Stimulated activated CD4-positive, alpha-beta T cell treated with anti-CD3 and anti-CD28 coated beads, Interleukin-15, amount 100 ng/mL, for 24 hours (primary cell): Measurements from ENCODE around the gene IQSEC1.

ENCODE experiments used
- DNase-seq: peaks from one replicate; pipeline ENCODE4 v3.0.0-alpha.2; 2020

The IQSEC1 gene

DNA sequence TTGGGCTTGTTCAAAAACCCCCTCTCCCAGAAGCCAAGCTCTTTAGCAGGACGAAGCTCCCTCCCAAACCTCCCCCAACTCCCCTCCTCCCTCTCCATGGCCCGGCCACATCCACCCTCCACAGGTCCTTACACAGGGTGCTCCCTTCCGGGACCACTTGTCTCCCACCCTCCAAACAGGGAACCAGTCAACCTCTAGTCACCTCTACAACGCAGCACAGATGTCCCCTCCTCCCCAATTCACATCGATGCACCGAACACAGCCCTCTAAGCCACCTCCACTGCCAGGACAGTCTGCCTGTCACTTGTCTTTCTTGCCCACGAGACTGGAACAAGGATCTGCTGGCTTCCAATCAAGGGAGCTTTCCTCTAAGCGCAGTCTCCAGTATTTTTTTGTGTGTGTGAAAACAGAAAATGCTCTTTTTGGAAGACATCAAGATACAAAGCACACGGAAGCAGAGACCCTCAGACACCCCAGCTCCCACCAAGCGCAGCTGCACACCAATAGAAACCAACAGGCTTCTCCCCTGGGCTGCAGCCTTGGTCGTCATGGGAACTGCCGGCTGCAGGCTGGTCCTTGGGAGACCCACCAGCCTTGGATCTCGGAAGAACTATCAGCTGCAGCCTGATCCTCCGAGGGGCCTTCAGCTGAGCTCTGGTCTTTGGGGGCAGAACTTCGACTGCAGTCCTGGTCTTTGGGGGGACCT lies 26.5 kb downstream of the IQSEC1 start:
- DNase-seq, result no peak

DNA sequence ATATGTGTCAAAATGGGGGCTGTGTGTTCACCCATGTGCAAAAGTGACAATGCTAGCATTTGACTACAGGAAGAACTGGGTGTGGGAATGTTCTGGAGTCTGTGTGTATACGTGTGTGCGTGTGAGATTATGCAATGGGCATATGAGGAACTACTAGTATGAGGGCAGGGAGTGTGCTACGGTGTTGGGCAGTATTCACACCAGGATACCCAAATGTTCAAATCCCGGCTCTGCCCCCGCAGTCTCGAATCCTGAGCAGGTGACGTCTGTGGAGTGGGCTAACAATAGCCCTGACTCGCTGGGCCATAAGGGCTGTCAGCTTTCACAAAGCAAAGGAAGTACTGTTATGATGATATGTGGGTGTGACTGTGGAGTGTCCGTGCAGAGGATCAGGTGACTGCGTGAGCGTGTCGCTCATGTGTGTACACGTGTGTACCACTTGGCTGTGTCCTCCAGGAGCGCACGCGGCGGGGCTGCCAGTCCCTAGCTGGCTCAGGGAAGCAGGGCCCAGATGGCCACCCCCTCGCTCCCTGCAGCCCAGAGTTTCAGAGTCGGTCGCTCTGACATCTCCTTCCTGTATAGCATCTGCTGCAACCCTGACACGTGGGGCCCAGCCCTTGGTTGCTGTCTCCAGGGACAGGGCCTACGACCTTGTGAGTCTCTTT lies 27.2 kb downstream of the IQSEC1 start:
- DNase-seq, result peak; percentile 10

DNA sequence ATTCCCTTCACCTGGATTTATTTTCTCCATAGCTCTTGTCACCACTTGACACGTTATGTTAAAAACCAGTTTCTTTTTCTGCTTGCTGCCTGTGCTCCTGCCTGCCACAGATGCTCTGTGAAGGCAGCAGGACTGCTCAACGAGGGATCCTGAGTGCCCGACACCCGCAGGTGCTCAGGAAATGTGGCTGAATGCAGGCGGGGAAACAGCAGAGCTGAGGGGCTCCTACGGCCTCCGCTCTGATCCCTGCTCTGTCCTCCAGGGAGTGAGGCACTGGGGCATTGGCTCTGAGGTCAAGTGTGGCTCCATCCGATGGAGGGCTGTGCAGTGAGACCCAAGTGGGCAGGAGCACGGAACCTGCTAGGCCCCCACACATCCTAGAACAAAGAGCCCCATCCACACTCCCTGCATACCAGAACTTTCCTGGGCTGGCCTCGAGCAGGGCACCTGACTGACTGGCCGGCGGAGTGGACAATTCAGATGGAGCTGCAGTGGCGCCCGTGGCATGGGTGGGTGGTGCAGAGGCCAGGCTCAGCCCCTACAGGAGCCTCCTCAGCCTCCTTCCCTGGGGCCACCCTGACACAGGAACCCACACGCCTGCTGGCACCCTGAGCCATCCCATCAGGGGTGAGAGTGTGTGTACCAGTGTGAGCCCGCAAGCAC lies 27.9 kb downstream of the IQSEC1 start:
- no peak for DNase-seq

DNA sequence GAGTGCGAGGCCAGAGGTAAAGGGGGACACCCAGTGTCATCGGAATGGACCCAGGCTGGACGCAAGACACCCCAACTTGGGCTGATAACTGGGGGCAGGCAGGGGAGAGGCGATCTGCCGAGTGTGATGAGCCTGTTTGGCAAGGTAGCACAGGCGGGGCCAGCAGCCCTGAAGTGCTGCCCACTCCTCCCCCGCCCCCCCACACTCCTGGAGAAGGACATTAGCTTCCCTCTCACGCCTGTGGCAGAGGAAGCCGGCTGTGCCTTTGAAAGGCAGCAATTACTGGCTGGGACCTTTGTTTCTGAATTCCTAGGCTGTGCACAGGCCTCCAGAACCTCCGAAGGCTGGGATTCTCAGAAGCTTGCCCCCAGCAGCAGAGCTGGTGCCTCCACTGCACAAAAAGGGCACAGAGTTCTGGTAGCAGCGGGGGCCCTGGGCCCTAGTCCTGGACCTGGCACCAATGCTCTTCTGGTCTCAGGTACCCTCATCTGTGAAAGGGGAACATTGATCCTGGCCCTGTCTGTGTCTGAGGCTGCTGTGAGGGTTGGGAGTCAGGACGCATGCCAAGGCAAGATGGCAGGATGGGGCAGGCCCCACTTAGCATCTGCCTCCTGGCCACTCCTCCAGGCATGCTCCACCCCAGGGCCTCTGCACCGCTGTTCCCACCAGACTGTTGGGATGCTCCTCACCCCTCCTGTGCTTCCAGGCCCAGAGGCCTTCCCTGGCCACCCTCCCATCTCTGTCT lies 28.6 kb downstream of the IQSEC1 start:
- no peak for DNase-seq

DNA sequence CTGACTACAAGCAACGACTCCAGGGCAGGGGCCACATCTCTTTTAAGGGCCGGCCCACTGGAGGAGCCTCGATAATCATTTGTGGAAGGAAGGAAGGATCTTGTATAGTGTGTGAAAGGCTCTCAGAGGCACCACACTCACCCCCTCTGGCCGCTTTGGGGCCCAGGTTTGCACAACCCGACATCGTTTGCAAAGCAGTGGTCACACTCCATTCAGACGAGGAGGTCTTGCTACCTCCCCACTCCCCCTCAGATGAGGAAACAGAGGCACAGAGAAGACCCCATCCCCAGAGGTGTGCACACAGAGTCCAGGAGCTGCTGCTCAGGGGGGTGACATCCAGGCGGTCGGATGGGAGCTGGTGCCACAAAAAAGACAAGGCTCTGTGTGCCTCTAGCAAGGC lies 29.6 kb downstream of the IQSEC1 start:
- no peak for DNase-seq

DNA sequence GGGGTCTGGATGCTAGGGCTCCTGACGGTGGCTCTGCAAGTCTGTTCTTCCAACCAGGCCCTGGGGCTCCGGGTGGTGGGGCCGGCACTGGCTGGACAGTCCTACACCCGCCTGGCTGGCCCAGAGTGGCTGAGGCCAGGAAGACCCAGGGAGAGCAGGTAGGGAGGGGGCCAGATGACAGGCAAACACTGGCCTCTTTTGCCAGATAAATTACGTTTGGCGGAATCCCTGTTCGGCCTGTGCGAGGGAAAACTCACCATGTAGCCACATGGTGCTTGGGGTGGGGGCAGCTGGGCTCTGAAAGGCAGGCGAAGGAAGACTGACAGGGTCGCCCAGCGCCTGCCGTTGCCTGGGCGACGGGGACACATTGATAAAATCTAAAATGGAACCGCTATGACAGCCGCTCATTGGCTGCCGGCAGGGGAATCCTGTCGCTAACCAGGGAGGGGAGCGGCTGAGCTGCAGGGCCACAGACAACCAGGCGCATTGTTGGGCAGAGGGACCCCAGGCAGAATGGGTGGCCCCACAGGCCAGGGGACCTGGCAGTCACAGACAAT lies 30.4 kb downstream of the IQSEC1 start:
- DNase-seq, result no peak

DNA sequence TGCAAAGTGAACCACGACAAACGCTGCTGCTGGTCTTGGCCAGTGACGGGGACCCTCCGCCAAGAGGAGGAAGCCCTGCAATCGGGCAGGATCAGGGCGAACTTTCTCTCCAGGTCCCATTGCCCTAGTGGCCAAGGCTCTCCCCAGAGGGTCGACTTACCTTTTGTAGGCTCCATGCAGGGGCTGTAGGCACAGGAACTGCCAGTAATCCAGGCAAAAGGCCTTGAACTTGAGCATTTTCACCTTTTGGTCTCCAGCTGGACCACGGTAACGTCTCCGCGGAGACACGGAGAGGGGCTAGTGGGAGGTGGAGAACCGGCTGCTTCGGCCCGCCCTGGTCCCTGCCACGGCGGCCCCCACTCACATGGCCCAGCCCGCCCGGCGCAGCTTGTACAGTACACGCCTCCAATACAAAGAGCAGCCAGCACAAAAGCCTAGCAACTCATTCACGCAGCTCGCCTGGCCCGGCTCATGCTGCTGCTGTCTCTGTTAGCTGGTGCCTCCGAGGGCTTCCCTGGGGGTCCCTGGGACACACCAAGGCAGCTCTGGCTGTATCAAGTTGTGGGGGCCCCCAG lies 31.0 kb downstream of the IQSEC1 start:
- no peak for DNase-seq

DNA sequence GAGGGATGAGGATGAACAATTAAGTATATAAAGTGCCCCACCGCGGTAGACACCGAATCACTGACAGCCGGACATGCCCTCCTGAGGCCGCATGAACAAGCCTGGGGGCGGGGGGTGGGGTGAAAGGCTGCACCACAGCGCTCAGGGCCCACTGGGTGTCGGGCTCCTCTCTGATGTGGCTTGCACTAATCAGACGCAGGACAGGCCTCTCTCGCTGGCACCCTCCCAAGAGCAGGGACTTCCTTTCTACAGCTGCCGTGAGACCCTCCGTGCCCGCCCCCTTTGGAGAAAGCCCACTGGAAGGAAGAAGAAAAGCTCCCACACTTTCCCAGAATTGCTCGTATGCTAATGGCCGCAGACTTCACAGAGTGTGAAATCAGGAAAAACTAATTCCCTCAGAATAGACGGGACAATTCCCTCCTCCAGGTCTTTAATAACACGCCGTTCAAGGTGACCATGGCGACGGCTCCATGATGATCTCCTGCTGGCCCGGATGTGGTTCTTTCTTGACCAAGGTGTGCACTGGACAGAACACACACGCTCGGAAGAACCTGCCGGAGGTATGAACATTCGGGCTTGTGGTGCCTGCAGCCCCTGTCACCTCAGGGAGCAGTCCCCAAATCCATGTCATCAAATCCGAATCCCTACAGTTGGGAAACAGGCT lies 32.0 kb downstream of the IQSEC1 start:
- DNase-seq, result no peak

DNA sequence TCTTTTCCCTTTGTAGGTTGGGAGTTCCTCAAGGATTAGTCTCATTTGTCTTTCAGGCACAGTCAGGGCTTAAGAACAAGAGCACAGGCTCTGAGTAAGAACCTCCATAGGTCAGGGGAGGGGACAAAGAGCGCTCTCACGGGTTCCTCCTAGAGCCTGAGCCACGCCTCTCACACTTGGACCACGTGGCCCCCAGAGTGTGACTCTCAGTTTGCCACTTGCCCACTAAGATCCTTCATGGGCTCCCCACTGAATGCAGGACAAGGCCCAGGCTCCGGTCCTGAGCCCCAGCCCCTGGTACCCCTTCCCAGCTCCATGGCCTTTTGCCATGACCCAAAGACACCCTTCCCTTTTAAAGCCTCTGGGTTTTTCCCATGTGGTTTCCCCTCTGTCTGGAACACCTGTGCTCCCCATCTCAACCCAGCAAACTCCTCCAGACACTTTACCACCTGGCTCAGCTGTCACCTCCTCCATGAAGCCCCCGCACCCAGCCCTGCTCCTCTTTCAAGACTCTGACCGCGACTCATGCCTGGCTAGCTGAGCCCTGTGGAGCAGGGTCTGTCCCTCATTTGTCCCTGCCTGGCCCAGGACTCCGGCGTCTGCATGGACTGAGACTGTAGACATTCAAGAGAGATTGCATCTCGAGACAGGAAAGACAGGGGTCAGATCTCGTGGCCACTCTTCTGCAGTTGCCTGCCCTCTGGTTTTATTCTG lies 32.7 kb downstream of the IQSEC1 start:
- peak; percentile 54 for DNase-seq

DNA sequence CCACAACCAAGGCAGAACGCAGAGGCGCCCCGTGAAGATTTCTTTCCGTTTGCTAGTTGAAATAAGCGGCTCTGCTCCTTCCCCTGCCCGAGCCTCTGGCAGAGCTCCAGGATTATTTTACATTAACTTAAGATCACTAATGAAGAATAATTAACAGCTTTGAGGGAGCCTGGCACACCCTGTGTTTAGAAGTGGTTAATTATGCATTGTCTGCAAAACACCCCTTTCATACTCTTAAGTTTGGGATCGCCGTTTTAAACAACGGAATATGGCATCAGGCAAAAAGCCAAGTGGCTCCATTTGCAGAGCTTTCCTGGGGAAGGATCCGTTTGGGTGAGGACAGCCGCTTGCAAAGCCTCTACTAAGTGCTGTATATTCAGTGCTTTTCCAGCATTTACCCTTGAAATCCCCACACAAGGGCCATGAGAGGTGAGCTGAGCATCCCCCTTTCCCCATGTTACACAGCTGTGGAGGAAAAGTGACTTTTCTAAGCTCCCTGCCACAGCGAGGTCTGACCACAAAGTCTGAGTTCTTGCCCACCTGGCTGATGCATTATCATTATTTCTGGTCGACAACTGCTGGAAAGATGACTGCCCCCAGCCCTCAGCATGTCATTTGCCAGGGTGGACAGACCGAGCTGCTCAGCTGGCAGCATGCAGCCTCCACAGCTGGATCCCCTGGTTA lies 33.9 kb downstream of the IQSEC1 start:
- no peak for DNase-seq

DNA sequence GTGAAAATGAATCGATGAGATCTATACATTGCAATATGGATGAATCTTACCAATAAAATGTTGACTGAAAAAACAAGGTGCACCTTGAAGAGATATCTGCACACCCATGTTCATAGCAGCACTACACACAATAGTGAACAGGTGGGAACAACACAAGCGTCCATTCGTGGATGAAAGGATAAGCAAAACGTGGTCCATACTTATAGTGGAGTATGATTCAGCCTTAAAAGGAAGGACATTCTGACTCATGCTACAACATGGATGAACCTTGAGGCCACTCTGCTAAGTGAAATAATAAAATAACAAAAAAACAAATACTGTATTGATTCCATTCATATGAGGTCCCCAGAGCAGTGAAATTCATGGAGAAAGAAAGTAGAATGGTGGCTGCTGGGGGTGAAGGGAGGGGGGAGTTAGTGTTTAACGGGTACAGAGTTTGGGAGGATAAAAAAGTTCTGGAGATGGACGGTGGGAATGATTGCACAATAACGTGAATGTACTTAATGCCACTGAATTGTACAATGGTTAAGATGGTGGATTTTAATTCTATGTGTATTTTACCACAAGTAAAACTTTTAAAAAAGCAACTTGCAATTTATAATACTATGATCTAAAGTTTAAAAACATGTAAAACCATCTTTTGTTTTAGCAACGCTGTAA lies 35.6 kb downstream of the IQSEC1 start:
- DNase-seq, result no peak

DNA sequence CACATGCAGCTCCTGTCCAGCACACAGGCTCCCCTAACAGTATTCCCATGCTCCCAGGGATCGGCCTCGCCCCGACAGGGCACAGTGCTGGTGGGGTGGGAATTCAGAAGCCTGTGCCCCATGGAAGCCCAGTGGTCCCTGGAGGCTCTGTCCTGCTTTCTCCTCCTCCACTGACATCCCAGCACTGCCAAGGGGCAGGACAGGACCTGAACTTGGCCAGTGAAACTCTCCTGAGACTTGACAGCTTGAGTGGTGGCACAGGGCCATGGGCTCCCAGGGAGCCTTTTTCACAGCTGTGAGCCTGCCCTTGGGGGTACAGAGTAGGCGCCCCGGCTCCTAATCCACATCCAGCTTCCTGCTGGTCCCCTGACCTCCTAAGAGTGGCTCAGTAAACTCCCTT lies 38.4 kb downstream of the IQSEC1 start:
- DNase-seq, result no peak

DNA sequence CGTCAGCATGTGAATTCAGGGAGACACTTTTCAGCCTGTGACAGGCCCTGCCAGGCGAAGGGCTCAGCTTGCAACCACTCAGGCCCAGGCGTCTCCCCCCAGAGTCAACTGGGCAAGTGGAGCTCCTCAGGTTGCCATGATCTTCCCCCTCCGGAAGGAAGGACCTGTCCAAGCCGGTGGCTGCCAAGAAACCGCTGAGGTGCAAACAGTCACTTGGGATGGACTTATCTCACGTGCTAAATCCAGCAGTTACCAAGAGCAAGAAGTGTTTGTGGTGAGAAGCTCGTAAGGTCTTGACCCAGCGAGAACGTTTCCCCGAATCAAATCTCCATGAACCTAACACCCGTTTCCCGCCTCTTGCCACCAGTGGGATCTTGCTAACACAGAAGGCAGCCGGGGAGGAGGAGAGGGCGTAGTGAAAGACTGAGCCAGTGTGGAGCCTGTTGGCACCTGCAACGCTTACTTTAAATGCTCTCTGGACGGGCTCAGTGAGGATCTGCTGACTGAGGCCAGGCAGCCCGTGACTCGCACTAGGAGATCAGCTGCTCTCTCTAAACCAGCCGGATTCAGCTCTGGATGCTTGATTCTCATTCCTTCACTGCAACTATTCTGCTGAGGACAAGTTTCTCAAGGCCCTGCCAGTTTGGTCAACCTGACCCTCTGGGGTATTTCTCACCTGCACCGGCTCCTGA lies 39.0 kb downstream of the IQSEC1 start:
- no peak for DNase-seq

DNA sequence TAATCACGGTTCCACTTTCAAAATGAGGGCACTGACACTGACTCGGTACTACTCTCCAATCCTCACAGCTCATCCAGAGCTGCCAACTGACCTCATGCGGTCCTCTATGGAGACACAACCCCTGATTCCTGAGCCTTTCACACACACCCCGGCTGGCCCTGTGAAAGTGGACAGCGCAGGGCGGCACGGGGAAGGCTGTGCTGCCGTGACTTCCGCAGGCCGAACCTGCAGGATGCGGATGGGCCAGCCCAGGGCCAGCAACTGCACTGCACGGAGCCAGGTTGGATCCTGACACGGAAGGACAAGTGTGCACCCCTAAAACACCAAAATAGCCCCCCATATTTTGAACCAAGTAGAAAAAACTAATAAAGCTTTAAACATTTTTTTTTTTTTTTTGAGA lies 41.0 kb downstream of the IQSEC1 start:
- DNase-seq, result no peak

DNA sequence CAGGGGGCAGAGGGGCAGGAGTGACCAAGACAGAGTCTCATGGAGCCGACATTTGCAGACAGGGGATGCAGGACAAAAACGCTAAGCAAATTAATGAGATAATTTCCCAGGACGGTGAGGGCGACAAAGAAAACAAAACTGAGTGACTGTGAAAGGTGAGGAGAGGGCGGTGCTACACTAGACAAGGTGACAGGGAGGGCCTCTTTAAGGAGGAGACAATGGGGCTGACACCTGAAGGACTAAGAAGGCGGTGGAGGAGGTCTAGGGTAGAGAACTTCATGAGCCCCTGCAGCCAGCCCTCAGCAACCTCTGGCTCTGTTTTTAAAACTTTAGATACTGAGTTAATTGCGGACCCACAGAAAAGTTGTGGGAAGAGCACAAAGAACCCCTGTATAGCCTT lies 41.6 kb downstream of the IQSEC1 start:
- DNase-seq, result no peak

DNA sequence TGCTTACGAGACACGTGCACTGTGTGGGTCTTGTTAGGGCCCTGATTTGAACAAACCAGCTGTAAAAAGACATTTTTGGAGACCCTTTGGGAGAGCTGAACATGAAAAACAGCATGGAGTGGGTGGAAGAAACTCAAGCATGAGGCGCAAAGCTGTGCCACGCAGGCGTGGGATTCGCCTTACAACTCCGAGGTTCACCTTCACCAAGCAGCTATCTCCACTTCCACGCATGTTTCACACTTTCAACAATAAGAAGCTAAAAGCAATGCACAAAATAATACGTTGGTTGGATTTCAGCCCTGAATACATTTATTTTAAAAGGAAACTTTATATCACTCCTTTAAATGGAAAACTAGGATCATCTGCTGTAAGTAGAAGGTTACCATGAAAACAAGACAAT lies 42.5 kb downstream of the IQSEC1 start:
- no peak for DNase-seq

DNA sequence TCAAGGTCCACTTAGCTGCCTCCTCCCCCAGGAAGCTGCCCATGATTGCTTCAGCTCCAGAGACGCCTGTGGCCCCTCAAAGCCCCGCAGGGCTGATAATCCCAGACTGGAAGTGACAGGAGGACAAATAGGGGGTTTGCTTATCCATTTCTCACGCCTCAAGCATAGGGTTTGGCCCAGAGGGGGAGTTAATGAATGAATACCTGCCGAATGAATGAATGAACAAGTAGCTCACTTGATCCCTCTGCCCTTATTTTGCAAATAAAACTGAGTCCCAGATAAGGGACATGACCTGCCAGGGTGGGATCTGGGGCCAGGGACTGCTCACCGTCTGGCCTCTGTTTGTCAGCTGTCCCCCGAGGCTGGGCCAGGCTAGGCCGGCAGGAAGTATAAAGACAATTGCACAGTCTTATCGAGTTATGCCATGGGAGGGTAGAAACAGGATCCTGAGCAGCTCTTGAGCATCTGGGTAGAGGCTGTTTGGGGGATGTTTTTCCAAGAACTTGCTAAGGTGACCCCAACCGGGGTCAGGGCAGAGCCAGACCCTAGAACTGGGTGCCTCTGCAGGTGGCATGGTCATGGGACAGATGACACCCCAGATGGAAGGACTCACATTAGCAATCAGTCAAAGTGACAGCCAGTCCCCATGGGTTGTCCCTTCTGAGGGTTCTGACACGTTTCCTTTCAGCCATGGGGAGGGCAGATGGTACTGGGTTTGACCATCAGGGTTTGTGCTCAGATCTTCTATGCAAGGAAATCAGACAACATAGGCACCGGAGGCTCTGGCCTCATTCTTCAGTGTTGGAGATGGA lies 45.0 kb downstream of the IQSEC1 start:
- DNase-seq, result no peak

DNA sequence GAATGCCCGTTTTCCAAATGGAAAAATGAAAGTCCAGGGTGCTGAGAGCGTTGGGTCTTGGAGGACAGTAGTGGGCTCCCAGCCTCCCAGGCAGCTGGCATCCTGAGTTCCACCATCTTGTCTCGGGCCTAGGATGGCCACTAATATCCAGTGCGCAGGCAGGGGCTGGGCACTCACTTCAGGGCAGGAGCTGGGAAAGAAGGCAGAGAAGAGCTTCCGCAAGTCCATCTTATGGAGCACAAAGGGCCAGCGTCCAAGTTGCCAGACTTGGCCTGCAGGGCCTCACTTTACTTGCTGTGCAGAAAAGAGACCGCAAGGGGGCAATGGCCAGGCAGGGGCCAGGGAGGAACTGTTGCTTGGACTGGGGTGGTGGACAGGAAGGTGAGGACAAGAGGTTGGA lies 46.1 kb downstream of the IQSEC1 start:
- no peak for DNase-seq

DNA sequence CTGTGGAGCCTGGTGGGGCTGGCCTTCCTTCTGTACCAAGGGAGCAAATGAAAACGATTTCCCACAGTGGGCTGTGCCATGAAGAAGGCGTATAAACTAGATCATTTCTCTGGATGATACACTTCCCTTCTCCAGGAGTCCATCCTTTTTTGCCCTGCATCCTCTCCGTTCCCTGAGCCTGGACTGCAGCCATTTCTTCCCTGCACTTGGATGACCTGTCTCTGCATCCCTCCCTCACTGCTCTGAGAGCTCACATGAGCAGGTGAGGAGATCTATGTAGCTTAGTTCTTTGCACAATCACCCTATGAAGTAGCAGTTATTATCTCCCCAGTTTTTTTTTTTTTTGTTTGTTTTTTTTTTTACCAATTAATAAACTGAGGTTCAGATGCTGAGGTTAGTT lies 46.7 kb downstream of the IQSEC1 start:
- no peak for DNase-seq
